ENCODE data around the gene TRIM2. TPM values are rescaled to one million over a fixed set of nuclear protein-coding genes. Genes with fewer than 3 reads are reported as not detected.
A peak's percentile ranks its signal among the peaks of the same experiment; 100 is the strongest.

The TRIM2 gene
- total RNA-seq, 4 donors from 2014 or later, result 10.9 to 45.4 (median 29.2) TPM

- TF ChIP-seq POLR2A (IDR thresholded peaks at IDR 0.05), result no peak
- no peak for TF ChIP-seq CTCF (IDR thresholded peaks at IDR 0.05)
- intact Hi-C loops (cut with DNase I; ENCODE audit: low total_unique reads), result no loop called here
- peak; percentile 39 to 93 for DNase-seq (ENCODE audit: low spot score in 2 of 2)
- peak overlapping the region; percentile 27 for H3K4me3 ChIP-seq (ENCODE audit: low read depth, poor library complexity, severe bottlenecking)
- WGBS, 2 donors, result 7% methylated on average over 43 to 44 of the region's 44 CpGs
These were observed 45.2 kb downstream of the TRIM2 start for GRCh38 chr4:153249199-153250041.

DNA sequence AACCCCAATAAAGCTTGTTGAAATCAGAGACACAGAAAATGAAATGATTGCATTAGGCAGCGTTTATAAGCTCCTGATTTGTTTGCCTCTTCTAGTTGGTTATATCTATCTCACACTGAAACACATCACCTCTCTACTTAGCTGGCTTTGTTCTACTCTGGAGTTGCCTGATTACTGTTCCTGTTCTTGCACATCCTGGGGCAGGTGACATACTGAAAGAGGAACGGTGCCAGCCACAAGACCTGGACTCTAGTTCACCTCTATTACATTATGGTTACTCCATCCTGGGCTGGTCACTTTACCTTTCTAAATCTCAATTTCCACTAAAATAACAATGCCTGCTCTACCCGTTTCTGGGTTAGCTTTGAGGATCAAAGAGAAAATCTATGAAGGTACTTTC, 47.9 kb downstream of the TRIM2 start:
- intact Hi-C loops (cut with DNase I; ENCODE audit: low total_unique reads), result no loop called here
- TF ChIP-seq CTCF (IDR thresholded peaks at IDR 0.05) (no peak), POLR2A (IDR thresholded peaks at IDR 0.05) (no peak)
- DNase-seq (ENCODE audit: low spot score in 2 of 2), result peak in 1 of 2 donors; percentile 21
- 77 to 78% methylated on average over 3 of the region's 3 CpGs for WGBS, 2 donors
- H3K4me3 ChIP-seq (ENCODE audit: low read depth, poor library complexity, severe bottlenecking), result no peak overlapping the region

DNA sequence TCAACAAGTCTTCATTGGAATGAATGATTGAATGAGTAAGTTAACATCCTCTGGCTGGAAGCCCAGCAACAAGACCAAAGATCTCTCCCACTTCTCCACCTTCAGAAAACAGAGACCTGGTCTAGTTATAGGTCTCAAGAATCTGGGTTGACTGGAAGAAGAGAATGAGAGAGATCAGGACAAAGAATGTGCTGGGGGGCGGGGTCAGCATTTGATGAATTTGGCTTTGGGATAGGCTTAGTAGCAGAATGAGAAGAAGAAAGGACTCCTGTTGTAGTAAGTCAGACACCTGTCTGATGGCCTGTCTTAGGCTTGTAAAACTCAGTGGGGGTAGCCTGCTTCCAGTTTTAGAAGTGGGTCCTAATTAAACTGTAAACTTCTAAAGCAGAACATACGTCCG, 51.0 kb downstream of the TRIM2 start:
- no peak for DNase-seq (ENCODE audit: low spot score in 2 of 2)
- H3K4me3 ChIP-seq (ENCODE audit: low read depth, poor library complexity, severe bottlenecking), result no peak overlapping the region
- TF ChIP-seq CTCF (IDR thresholded peaks at IDR 0.05), result no peak
- no peak for TF ChIP-seq POLR2A (IDR thresholded peaks at IDR 0.05)
- intact Hi-C loops (cut with DNase I; ENCODE audit: low total_unique reads), result no loop called here
- 74 to 98% methylated on average over 3 of the region's 3 CpGs for WGBS, 2 donors

DNA sequence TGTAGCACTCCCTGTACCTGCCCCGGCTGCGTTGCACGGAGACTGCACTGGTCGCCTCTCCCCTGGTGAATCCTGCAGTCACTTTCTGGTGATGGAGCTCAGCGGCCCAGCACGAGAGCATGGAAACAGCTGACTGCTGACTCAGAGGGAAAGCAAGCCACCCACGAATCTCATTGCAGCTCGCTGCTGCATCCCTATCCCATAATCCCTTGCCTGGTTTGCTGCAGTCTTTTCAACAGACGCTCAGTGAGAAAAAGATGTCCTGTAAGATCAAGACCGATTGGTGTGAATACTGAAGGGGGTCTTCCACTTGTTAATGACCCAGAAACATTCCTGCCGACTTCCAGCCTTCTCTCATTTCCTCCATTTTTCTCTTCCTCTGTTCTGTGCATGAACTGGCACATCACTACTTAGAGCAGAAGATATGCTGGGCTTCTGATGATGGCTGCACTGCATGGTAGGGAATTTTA, 52.9 kb downstream of the TRIM2 start:
- H3K4me3 ChIP-seq (ENCODE audit: low read depth, poor library complexity, severe bottlenecking), result no peak overlapping the region
- intact Hi-C loops (cut with DNase I; ENCODE audit: low total_unique reads), result no loop called here
- DNase-seq (ENCODE audit: low spot score in 2 of 2), result no peak
- no peak for TF ChIP-seq CTCF (IDR thresholded peaks at IDR 0.05)
- TF ChIP-seq POLR2A (IDR thresholded peaks at IDR 0.05), result no peak
- 33 to 39% methylated on average over 11 of the region's 11 CpGs for WGBS, 2 donors

DNA sequence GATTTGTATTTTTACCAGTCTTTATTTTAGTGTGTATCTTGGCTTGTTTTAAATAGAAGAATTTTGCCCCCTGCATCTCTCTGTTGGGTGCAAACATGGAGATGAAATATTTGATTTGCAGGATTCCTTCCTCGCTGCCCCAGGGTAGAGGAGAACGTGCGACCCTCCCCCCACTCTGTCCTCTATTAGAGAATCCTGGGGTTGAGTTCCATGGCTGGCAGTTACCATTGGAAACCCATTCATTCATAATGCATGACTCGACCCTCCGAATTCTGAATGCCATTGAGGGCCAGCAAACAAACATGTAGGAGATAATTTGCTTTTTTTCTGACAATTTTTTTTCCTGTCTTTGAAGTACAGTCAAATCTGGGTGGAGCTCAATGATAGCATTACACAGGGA, 53.7 kb downstream of the TRIM2 start:
- WGBS, 2 donors, result 65 to 67% methylated on average over 5 of the region's 5 CpGs
- TF ChIP-seq CTCF (IDR thresholded peaks at IDR 0.05) (no peak), POLR2A (IDR thresholded peaks at IDR 0.05) (no peak)
- intact Hi-C loops (cut with DNase I; ENCODE audit: low total_unique reads), result no loop called here
- no peak for DNase-seq (ENCODE audit: low spot score in 2 of 2)
- H3K4me3 ChIP-seq (ENCODE audit: low read depth, poor library complexity, severe bottlenecking), result no peak overlapping the region

Data from lower leg skin (tissue), 4 donors.